ENCODE measurements around the gene PHF20. TPM values are rescaled to one million over a fixed set of nuclear protein-coding genes. Genes with fewer than 3 reads are reported as not detected.
A peak's percentile ranks its signal among the peaks of the same experiment; 100 is the strongest.

PHF20 gene
- total RNA-seq, 1 donor from 2014 or later, result 42.2 TPM

DNA sequence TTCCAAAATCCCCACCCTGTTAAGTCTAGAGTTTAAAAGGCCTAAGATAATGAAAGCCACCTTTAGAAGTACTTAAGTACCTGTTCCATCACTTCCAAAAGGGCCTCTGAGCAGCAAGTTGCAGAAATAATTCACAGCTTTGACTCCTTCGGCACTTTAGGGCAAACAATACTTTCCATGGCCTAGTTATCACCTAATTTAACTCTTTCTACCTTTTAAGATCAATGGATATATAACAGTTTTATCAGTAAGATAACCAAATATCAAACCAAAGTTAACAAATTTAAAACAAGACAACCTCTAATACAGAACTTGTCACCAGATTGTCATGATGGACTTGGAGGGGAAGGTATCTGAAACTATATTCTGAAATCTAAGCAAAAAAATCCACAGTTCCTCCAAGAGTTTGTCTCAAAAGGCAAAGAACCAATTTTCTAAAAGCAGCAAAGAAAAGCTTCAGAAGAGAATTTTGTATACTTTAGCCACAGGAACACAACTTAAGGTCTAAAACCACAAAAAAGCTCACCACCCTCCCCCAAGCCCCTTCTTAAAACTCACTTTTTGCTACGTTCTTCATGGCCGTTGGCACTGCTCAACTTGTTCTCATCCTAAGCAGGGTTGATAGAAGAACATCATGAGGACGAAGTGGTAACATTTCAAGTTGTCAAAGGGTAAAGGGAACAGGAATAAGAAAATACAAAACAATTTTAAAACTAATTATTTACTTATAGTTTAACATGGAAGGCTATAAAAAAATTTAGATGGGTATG is 33.2 kb upstream of the PHF20 start:
- Mint-ChIP-seq H3K27ac (peak overlapping the region; percentile 86), H3K9me3 (ENCODE audit: low read depth) (no peaks in the 10 kb centered on the region), H3K27me3 (no peaks in the 10 kb centered on the region), H3K36me3 (ENCODE audit: insufficient read depth) (peaks cover 42% of the 10 kb centered on the region), H3K4me1 (ENCODE audit: low read depth) (peaks cover 40% of the 10 kb centered on the region), H3K4me3 (ENCODE audit: low read depth) (peak overlapping the region; percentile 41)
- no peak for DNase-seq (ENCODE audit: low spot score, unreplicated experiment)
- TF ChIP-seq, protein P1, sequence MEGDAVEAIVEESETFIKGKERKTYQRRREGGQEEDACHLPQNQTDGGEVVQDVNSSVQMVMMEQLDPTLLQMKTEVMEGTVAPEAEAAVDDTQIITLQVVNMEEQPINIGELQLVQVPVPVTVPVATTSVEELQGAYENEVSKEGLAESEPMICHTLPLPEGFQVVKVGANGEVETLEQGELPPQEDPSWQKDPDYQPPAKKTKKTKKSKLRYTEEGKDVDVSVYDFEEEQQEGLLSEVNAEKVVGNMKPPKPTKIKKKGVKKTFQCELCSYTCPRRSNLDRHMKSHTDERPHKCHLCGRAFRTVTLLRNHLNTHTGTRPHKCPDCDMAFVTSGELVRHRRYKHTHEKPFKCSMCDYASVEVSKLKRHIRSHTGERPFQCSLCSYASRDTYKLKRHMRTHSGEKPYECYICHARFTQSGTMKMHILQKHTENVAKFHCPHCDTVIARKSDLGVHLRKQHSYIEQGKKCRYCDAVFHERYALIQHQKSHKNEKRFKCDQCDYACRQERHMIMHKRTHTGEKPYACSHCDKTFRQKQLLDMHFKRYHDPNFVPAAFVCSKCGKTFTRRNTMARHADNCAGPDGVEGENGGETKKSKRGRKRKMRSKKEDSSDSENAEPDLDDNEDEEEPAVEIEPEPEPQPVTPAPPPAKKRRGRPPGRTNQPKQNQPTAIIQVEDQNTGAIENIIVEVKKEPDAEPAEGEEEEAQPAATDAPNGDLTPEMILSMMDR (IDR thresholded peaks at IDR 0.05; ENCODE audit: unreplicated experiment), result no peak

DNA sequence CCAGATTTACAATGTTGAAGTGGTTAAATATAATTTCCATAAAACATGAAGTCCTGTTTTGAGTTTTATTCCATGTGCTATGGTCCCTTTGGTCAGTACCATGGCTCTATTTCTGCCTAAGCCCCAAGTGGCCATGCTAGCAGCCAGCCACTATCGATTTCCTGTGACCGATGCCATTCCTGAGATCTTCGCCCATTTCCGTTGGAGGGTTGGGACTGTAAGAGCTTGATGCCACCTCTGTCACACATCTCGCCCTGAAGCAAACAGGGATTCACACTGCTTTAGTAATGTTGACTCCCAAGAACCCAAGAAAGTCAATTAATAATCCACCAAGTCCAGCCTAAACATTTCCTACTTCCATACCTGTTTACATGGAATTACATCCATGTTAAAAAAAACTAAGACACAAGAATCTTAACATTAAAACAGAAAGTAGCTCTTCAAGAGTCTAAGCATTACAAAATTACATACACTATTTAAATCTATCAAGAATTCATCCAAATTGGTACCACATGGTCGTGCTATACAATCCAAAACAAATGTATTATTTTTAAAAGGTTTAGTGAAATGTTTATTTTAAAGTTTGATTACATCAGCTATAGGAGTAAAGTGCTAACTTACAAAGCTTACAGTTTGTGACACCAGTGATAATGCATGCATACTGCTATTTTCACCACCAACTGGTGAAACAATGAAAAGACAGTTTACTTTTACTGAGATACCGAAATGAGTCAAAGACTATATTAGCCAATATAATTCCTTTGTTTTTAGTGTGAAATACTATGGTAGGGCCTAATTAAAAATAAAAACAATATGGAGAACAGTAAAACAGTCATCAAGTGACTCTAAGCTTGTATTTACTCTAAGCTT is 32.3 kb upstream of the PHF20 start:
- H3K4me1 Mint-ChIP-seq (ENCODE audit: low read depth), result peaks cover 36% of the 10 kb centered on the region
- peaks cover 33% of the 10 kb centered on the region for H3K36me3 Mint-ChIP-seq (ENCODE audit: insufficient read depth)
- H3K27ac Mint-ChIP-seq, result peak overlapping the region; percentile 81
- H3K27me3 Mint-ChIP-seq, result no peaks in the 10 kb centered on the region
- peak overlapping the region; percentile 91 for H3K4me3 Mint-ChIP-seq (ENCODE audit: low read depth)
- H3K9me3 Mint-ChIP-seq (ENCODE audit: low read depth), result no peaks in the 10 kb centered on the region
- DNase-seq (ENCODE audit: low spot score, unreplicated experiment), result no peak
- TF ChIP-seq, protein P1 (IDR thresholded peaks at IDR 0.05; ENCODE audit: unreplicated experiment), result peak; percentile 35

DNA sequence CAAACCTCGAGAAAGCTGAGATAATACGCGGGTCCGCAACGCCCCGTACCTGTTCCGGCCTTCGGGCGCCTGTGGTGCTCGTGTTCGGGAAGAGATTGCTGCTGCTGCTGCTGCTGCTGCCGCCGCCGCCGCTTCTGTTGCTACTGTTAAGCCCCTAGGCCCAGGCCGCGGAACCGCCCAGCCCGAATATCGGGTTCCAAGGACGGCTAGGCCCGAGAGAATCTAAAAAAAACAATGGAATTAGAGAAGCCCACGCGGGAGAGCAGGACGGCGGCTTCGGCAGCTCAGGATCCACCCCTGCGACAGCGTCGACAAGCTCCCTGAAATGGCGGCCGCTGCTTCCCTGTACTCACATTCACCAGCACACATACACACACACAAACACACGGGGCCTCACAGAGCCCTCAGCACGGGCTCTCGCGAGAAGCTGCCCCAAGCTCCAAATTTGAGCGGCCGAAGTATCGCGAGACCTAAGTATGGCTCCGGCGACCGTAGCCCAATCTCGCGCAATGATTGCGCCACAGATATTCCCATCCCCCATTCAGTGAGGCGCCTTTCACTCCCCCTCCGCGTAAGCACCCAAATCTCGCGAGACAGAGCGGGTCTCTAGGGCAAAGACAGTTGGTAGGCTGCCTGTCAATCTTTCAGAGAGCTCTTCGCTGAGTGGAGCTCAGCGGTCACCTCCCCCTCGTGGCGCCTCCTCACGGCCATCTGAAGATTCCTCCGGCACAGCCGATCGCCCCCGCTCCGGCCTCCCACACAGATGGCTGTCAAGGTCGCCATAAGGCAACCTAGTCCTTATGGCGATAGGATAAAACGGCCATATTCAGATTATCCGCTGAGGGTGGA is 29.7 kb upstream of the PHF20 start, which contains the start of gene RBM39:
TSS of gene RBM39 (minus strand) at position 369 of the 849 bp plus-strand sequence. CDS start 1,386 bp downstream, outside the sequence.
- Mint-ChIP-seq H3K27ac (peak within 1 kb of the TSS; percentile 100), H3K9me3 (ENCODE audit: low read depth) (no peaks in the 10 kb centered on the region), H3K36me3 (ENCODE audit: insufficient read depth) (peaks cover 25% of the 10 kb centered on the region), H3K4me1 (ENCODE audit: low read depth) (peaks cover 30% of the 10 kb centered on the region), H3K27me3 (no peaks in the 10 kb centered on the region), H3K4me3 (ENCODE audit: low read depth) (peak within 1 kb of the TSS; percentile 91)
- DNase-seq (ENCODE audit: low spot score, unreplicated experiment), result peak; percentile 99
- TF ChIP-seq, protein P1 (IDR thresholded peaks at IDR 0.05; ENCODE audit: unreplicated experiment), result peak; percentile 42

DNA sequence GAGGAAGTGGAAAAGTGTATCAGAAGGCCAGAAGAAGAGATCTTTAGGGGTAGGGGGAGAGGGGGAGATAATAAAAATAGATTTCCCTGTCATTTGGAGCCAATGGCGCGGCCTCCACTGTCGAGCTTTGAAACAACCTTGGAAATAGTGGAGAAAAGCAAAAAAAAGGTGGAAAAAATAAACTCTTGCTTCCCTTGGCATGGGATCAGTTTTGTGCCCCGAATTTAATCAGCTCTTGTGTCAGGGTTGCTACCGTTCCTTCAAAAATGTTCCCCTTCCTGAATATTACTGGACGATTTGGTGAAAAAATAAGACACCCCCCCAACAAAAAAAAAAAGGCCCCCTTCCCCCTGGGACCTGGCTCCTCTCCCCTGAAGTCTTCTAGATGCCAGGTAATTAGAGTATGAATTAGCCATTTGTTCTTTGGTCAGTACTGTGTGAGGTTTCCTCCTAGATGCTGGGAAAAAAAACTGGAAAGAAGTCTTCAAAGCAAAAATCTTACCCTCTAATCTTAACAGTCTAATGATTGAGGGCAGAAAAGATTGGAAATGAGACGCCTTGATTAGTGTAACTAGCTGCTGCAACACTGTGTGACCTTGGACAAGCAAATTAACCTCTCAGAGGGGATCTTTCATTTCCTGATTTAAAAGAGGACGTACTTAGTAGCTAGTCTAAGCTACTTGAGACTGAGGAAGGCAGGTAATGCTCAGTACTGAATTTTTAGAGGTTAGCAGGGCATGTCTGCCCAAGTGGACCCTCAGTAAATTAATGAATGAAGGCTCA is 28.9 kb upstream of the PHF20 start:
- H3K9me3 Mint-ChIP-seq (ENCODE audit: low read depth), result no peaks in the 10 kb centered on the region
- no peak for DNase-seq (ENCODE audit: low spot score, unreplicated experiment)
- peak overlapping the region; percentile 100 for H3K27ac Mint-ChIP-seq
- peaks cover 21% of the 10 kb centered on the region for H3K36me3 Mint-ChIP-seq (ENCODE audit: insufficient read depth)
- TF ChIP-seq, protein P1 (IDR thresholded peaks at IDR 0.05; ENCODE audit: unreplicated experiment), result no peak
- H3K27me3 Mint-ChIP-seq, result no peaks in the 10 kb centered on the region
- peak overlapping the region; percentile 91 for H3K4me3 Mint-ChIP-seq (ENCODE audit: low read depth)
- peaks cover 30% of the 10 kb centered on the region for H3K4me1 Mint-ChIP-seq (ENCODE audit: low read depth)
